Endothelial cell of umbilical vein (primary cell): ENCODE results near the gene CARHSP1. TPM values are rescaled to one million over a fixed set of nuclear protein-coding genes. Genes with fewer than 3 reads are reported as not detected.

Experiments used
- BruUV-seq: library from RNA; stranded (reverse); fragments of 400-500 nt; replicated peaks from 2 replicates; lab custom pipeline; 2021; lab: Mats Ljungman, UMichigan
- CTCF ChIA-PET: fragments of 300-600, 350-600 bp; sonication (Branson Sonifier 250); formaldehyde crosslinking; loops from one replicate; lab custom pipeline; 2021; ENCODE audit warnings: antibody characterized with exemption, inconsistent platforms; lab: Charles Lee
- POLR2A ChIA-PET: fragments of 300-600, 350-600 bp; sonication (Branson Sonifier 250); formaldehyde crosslinking; loops from one replicate; lab custom pipeline; 2021; ENCODE audit warnings: antibody characterized with exemption, inconsistent platforms; lab: Charles Lee
- DNase-seq: peaks from one replicate; pipeline ENCODE4 v3.0.0-alpha.2; 2011; ENCODE audit warnings: low read depth, low spot score
- FAIRE-seq: peaks from 2 replicates; lab custom pipeline; 2011; peaks lifted over from hg19 to GRCh38; lab: Jason Lieb, UNC
- H2AFZ ChIP-seq: 2 replicates; pipeline ENCODE4 v1.6.0; 2012; ENCODE audit warnings: low read depth, low read length, control low read depth, inconsistent platforms
- H3K27ac ChIP-seq: 2 replicates; pipeline ENCODE4 v1.5.1; 2011; ENCODE audit warnings: low read depth, mild to moderate bottlenecking, control low read depth, low read length, moderate library complexity; ENCODE audit not compliant: insufficient read depth
- H3K27me3 ChIP-seq, 2 experiments: 2 replicates each; pipeline versions ENCODE4 v1.6.0 to v1.6.1; 2011; ENCODE audit warnings: low read length in 2 of 2, mixed read lengths in 1 of 2; ENCODE audit not compliant: control insufficient read depth in 2 of 2, insufficient read depth in 2 of 2
- H3K36me3 ChIP-seq, 2 experiments: 2 replicates in 1 of 2; 3 replicates in 1 of 2; pipeline ENCODE4 v1.5.1; 2011; ENCODE audit warnings: low read length in 2 of 2, mild to moderate bottlenecking in 1 of 2, moderate library complexity in 1 of 2; ENCODE audit not compliant: control insufficient read depth in 2 of 2, insufficient read depth in 2 of 2; ENCODE audit errors: extremely low read depth in 1 of 2
- H3K4me1 ChIP-seq: 3 replicates; pipeline ENCODE4 v1.5.1; 2011; ENCODE audit warnings: mild to moderate bottlenecking, low read length; ENCODE audit not compliant: control insufficient read depth, insufficient read depth; ENCODE audit errors: extremely low read depth
- H3K4me2 ChIP-seq: 2 replicates; pipeline ENCODE4 v1.6.1; 2011; ENCODE audit warnings: low read length, control low read depth, mixed read lengths; ENCODE audit not compliant: insufficient read depth
- H3K4me3 ChIP-seq, 3 experiments: fragments of 200-600 bp in 1 of 3; sonication (generic), shearing (Covaris generic) in 1 of 3; replicated peaks in 1 of 3; 2 replicates each; pipeline ENCODE4 v1.5.1; 2011 to 2016; ENCODE audit warnings: control low read depth in 3 of 3, low read length in 3 of 3, mild to moderate bottlenecking in 2 of 3, inconsistent platforms in 1 of 3, low read depth in 1 of 3, moderate library complexity in 1 of 3; ENCODE audit not compliant: insufficient read depth in 1 of 3
- H3K79me2 ChIP-seq: 2 replicates; pipeline ENCODE4 v1.6.0; 2012; ENCODE audit warnings: low read length, inconsistent platforms; ENCODE audit not compliant: control insufficient read depth, insufficient read depth
- H3K9ac ChIP-seq: replicated peaks from 2 replicates; pipeline ENCODE3; 2011; ENCODE audit warnings: low read length, control low read depth; ENCODE audit not compliant: insufficient read depth; ENCODE audit errors: extremely low read depth
- H3K9me1 ChIP-seq: replicated peaks from 3 replicates; pipeline ENCODE4 v1.6.0; 2011; ENCODE audit warnings: mild to moderate bottlenecking, low read length; ENCODE audit not compliant: control insufficient read depth, insufficient read depth; ENCODE audit errors: extremely low read depth
- H3K9me3 ChIP-seq: replicated peaks from 2 replicates; pipeline ENCODE4 v1.5.1; 2012; ENCODE audit warnings: low read length, inconsistent platforms; ENCODE audit not compliant: control insufficient read depth, insufficient read depth
- H4K20me1 ChIP-seq: replicated peaks from 2 replicates; pipeline ENCODE3; 2011; ENCODE audit warnings: mild to moderate bottlenecking, low read length; ENCODE audit not compliant: control insufficient read depth, insufficient read depth; ENCODE audit errors: extremely low read depth
- CTCF ChIP-seq, 2 donors: IDR thresholded peaks; 1 replicate in 1 of 2; 2 replicates in 1 of 2; pipeline ENCODE4 v1.5.1; 2011; ENCODE audit warnings: low read length in 2 of 2, mild to moderate bottlenecking in 2 of 2, moderate library complexity in 2 of 2, control low read depth in 1 of 2, inconsistent platforms in 1 of 2, low read depth in 1 of 2; ENCODE audit not compliant: insufficient read depth in 1 of 2; ENCODE audit errors: extremely low read depth in 1 of 2
- EZH2 ChIP-seq: IDR thresholded peaks from 2 replicates; pipeline ENCODE4 v1.6.1; 2012; ENCODE audit warnings: borderline replicate concordance, low read depth, mild to moderate bottlenecking, moderate library complexity, low read length, inconsistent platforms; ENCODE audit not compliant: severe bottlenecking
- FOS ChIP-seq: IDR thresholded peaks from 2 replicates; pipeline ENCODE4 v1.6.1; 2011; ENCODE audit warnings: mild to moderate bottlenecking, low read length, moderate library complexity, borderline replicate concordance; ENCODE audit not compliant: insufficient read depth
- GATA2 ChIP-seq: IDR thresholded peaks from 2 replicates; pipeline ENCODE4 v1.7.0; 2011; ENCODE audit warnings: low read depth, mild to moderate bottlenecking, moderate library complexity, mixed read lengths, low read length; ENCODE audit not compliant: insufficient read length, insufficient read depth
- JUN ChIP-seq: IDR thresholded peaks from 2 replicates; pipeline ENCODE4 v1.6.1; 2011; ENCODE audit warnings: borderline replicate concordance, low read depth; ENCODE audit not compliant: insufficient read length, insufficient read depth
- MAX ChIP-seq: IDR thresholded peaks from 2 replicates; pipeline ENCODE4 v1.6.1; 2011; ENCODE audit not compliant: insufficient read depth, insufficient read length
- MYC ChIP-seq: IDR thresholded peaks from one replicate; pipeline ENCODE4 v1.6.1; 2011; ENCODE audit warnings: mild to moderate bottlenecking, low read depth, low read length
- POLR2A ChIP-seq: IDR thresholded peaks from 2 replicates; pipeline ENCODE4 v1.6.1; 2012; ENCODE audit warnings: low read depth, mild to moderate bottlenecking, control low read depth, low read length
- POLR2AphosphoS5 ChIP-seq: IDR thresholded peaks from 2 replicates; pipeline ENCODE4 v1.6.1; 2012; ENCODE audit warnings: low read depth, mild to moderate bottlenecking, control low read depth, low read length, moderate library complexity; ENCODE audit not compliant: insufficient read depth
- dilution Hi-C: fragments of 300-500 bp; cut with MboI; formaldehyde crosslinking; loops from one replicate; pipeline ENCODE4 v1.15.0; 2019; ENCODE audit warnings: low sequenced_read_pairs; ENCODE audit not compliant: extremely low pct_ligation_motif_present
- intact Hi-C: fragments of 100-400 bp; cut with micrococcal nuclease; formaldehyde crosslinking; loops from one replicate; pipeline ENCODE4 v1.10.0; 2022
- polyA plus RNA-seq, 4 experiments: library from polyadenylated mRNA; depleted of rRNA in 3 of 4; stranded (reverse) in 3 of 4; unstranded in 1 of 4; fragments of >200 nt; gene quantifications; 2 replicates each; pipeline versions ENCODE4 v1.2.1 to v1.2.3, GENCODE V29; 2011 to 2012; ENCODE audit warnings: missing spikeins in 1 of 4
- total RNA-seq: library from RNA; stranded (reverse); gene quantifications from 2 replicates; pipeline ENCODE4 v1.2.3, GENCODE V29; 2021

CARHSP1 gene
- total and polyA plus RNA-seq, 2 donors (not counting 3 experiments of a cell fraction or from before 2014, with no cell fraction given), result 64.9 to 72.5 TPM

GRCh38 chr16:8916541-8917225 lies 47.9 kb upstream of the CARHSP1 start:
- Histone ChIP-seq H3K4me2 (no peak overlapping the region), H2AFZ (no peak overlapping the region), H3K9me3 (no peaks in the 10 kb centered on the region), H3K9ac (no peak overlapping the region), H3K36me3 (peaks cover 22 to 34% of the 10 kb centered on the region in 2 experiments), H3K4me1 (no peaks in the 10 kb centered on the region), H3K4me3 (no peak overlapping the region), H3K9me1 (no peaks in the 10 kb centered on the region), H3K27ac (no peak overlapping the region), H4K20me1 (peaks cover 2% of the 10 kb centered on the region), H3K27me3 (no peaks in the 10 kb centered on the region), H3K79me2 (peaks cover 20% of the 10 kb centered on the region)
- intact Hi-C loops, result no loop called here
- no peak for FAIRE-seq
- POLR2A ChIA-PET, result no interaction called here
- TF ChIP-seq POLR2A (no peak), MYC (no peak)
- dilution Hi-C loops, result no loop called here
- DNase-seq, result no peak
- CTCF ChIA-PET, result interaction anchor here (0.7 to 1.3 kb wide), 2 partner anchors 16 to 92 kb away, joined by 3 to 5 read pairs; no protein-coding TSS in a partner anchor
- BruUV-seq, result no TSS peak

GRCh38 chr16:8915722-8916301 lies 47.0 kb upstream of the CARHSP1 start:
- H3K9me1 ChIP-seq, result no peaks in the 10 kb centered on the region
- no peaks in the 10 kb centered on the region for H4K20me1 ChIP-seq
- no peak overlapping the region for H3K27ac ChIP-seq
- FAIRE-seq (no peak), DNase-seq (no peak)
- no peaks in the 10 kb centered on the region for H3K27me3 ChIP-seq
- POLR2A ChIA-PET, result no interaction called here
- H3K9ac ChIP-seq, result no peak overlapping the region
- CTCF ChIA-PET, result interaction anchor here (0.6 to 1.5 kb wide), 5 partner anchors 10 to 219 kb away, joined by 3 to 8 read pairs (median 3); no protein-coding TSS in a partner anchor
- dilution Hi-C loops (no loop called here), intact Hi-C loops (no loop called here)
- peaks cover 17% of the 10 kb centered on the region for H3K79me2 ChIP-seq
- TF ChIP-seq JUN (no peak), POLR2A (no peak), GATA2 (no peak), CTCF (IDR thresholded peaks at IDR 0.05; ENCODE audit: extremely low read depth in 1 of 2, insufficient read depth in 1 of 2, low read depth in 1 of 2, low read length in 2 of 2) (no peak), POLR2AphosphoS5 (no peak), MAX (no peak), MYC (no peak), EZH2 (no peak), FOS (no peak)
- no peak overlapping the region for H2AFZ ChIP-seq
- H3K9me3 ChIP-seq, result no peaks in the 10 kb centered on the region
- no TSS peak for BruUV-seq
- H3K4me1 ChIP-seq, result no peaks in the 10 kb centered on the region
- no peak overlapping the region for H3K4me2 ChIP-seq
- H3K36me3 ChIP-seq, result peaks cover 28 to 37% of the 10 kb centered on the region in 2 experiments
- no peak overlapping the region for H3K4me3 ChIP-seq
